ENCODE data around the gene CALHM6.

Gene CALHM6

DNA sequence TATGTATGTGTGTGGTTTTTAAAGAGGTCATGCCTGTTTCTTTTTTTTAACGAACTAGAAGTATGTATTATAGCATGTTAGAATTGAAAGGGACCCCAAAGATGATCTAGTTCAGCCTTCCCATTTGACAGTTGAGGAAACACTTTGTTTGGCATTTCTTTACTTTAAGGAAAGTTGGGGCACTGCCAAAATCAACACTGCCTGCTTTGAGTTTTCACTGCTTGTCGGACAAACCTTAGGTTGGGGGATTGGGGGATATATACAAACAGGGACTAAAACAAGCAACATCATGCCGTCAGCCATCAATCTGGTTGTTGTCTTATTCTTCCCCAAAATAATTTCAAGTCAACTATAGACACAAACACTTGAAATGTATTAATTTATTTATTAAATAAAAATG is 14.1 kb upstream of the CALHM6 start:
- peak; percentile 26 for DNase-seq

DNA sequence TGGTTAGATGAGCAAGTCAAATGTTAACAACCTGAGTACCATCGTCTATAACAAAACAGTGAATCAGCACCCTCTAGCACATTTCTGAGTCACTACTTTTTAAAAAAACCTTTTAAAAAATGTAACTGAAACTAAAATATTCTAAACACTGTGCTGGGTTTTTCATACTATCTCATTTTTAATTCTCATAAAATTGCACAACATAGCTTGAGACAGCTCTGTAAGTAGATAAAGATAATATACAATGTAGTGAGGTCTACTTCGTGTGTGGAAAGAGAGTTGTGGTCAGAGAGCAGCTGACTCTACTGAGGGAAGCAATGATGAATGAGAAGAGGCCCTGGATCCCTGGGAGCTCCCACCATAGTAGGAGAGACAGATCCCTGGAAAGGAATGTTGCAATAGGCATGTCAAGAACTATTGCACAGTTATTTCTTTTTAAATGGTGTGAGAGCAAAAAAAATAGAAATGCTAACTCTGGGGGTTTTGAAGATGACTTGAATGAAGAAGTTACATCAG is 13.6 kb upstream of the CALHM6 start:
- peak; percentile 98 for DNase-seq

DNA sequence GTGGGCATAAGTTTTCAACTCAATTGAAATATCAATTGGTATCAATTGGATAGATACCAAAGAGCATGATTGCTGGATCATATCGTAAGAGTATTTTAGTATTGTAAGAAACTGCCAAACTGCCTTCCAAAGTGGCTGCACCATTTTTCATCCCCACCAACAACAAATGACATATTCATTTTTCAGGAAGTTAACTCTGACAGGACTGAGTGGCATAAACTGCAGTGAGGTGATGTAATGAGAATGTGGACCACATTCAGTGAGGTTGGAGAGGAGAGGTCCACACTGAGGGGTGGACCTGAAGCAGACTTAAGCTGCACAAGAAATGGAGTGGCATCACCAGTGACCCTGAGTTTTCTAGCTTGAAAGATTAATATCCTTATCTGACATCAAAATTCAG is 11.6 kb upstream of the CALHM6 start:
- no peak for DNase-seq

DNA sequence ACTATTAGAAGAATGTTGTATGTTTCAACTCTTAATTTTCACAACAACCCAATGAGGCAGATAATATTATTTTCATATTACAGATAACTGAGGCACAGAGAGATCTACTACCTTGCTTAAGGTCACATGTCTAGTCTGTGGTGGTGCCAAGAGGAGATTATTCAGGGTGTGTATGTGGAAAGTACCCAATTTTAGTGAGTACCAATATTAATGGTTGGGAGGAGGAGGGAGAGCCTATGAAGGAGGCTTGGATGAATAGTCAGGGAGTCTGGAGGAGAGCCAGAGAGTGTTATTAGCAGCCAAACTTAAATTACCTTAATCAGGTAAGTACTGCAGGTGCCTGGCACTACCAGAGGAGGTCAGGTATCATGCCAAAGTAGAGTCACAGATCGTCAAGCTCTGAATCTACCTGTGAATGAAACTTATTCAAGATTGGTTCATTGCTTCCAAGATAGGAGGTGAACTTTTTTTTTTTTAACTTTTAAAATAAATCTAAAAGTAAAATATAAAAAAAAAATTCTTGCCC is 10.9 kb upstream of the CALHM6 start:
- DNase-seq = no peak

DNA sequence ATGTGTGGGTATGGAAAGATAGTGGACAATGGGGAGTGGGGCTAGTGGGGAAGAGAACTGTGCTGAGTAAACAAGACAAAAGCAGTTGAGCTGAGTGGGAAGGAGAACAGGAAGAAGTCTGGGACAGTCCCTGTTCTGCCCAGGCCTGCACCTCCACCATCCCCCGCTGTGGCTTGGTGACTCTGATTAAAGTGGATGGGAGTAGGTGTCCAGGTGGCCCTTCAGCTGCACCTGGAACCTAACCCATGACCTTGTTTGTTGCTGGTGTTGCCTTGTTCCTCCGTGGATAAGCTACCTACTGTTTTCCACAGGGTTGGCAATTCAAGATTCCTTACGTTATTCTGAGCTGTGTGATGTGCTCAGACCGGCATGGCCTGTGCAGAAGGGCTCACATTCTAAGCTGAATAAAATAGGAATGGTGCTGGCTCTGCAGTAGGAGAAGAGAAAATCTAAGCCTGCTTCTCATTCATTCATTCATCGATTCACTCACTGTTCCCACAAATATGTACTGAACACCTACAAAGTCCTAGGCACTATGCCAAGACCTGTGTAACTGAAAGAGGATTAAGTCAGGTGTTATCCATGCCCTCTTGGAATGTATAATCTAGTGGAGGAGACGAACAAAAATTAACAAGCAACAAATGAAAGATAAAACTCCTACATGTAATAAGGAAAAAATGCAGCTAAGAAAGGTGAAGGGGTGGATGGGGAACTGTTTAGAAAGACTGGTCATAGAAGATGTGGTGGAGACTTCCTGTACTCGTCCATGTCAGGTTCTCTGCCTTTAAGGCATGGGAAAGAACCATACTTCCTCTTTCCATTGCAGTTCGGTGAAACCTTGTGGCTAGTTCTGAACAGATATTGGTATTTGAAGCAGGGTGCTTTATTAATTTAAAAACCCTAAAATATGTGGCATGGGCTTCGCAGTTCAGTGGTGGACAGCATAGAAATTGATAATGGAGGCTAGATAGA is 10.1 kb upstream of the CALHM6 start:
- DNase-seq = no peak

DNA sequence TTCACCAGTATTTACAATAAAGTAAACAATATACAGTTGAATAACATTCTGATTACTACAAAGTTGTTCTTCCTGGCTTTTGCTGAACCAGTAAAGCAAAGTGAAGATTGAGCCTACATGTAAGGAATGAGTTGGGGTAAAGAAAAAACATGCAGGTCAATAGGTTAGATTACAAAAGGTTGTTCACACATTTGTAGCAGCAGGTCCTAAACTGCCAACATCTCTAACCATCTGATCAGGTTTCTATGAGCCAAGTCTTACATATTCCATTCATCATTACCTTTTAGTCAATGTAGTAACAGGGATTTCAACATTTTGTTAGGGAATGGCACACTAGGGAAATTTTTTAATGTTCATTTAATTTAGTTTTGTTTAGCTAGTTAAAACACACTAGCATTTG is 9.3 kb upstream of the CALHM6 start:
- no peak for DNase-seq

DNA sequence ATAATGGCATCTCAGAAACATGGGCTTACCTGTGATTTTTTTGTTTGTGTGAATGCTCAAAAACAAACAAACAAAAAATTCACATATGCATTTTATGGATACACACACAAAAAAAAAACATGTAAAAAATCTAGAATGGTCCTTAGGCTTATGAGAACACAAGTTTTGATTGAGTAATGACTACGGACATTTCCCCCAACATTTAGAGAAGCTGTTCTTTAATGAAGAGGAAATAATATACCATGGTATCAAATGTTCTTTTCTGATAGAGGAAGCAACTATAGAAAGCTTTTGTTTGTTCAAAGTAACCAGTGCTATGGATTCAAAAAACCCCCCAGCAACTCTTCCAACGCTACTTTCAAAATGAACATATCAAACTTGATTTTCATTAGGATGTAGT is 8.6 kb upstream of the CALHM6 start:
- DNase-seq = no peak

DNA sequence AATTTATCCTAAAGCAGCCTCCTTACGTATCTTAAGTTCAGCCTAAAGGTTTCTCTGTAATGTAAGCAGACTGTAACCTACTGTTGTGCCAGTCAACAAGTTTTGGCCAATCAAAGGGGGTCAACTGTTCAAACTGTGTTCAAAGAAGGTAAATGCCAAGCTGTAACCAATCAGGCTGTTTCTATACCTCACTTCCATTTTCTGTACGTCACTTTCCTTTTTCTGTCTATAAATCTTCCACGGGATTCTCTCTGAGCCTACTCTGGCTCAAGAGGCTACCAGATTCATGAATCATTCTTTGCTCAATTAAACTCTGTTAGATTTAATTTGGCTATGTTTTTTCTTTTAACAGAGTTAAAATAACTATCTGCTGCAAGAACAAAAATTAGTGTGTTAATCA is 5.1 kb upstream of the CALHM6 start:
- DNase-seq = no peak

DNA sequence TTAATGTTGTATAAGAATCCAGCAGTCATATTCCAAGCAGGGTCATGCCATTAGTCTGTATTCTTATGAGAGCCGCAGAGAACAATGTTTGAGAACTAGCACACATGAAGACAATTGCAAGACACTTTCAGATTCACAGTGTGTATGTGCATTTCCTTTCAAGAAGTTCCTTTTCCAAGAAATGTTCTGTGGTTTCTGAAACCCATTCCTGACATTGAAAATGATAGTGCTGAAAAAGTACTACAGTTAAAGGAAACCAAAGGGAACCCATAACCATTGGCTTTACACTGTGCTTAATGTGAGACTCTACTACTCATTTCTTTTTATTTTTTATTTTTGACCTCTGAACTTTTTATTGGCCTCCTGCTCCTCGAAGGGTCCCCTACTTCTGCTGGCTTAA is 4.2 kb upstream of the CALHM6 start:
- no peak for DNase-seq

DNA sequence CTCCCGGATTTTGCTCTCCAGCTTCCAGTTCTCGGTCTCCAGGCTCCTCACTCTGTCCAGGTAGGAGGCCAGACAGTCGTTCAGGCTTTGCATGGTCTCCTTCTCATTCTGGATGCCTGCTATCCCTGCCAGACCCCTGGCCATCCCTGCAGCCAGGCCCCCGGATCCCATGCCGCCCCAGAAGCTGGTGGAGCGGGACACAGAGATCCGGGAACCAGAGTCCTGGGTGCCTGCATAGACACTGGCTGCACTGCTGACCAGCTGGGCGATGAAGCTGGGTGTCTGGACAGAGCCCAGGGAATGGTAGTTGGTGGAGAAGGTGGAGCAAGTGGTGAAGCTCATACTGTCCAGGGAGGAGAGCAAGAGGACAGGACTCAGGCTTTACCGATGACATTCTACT is 2.9 kb upstream of the CALHM6 start:
- DNase-seq = no peak

DNA sequence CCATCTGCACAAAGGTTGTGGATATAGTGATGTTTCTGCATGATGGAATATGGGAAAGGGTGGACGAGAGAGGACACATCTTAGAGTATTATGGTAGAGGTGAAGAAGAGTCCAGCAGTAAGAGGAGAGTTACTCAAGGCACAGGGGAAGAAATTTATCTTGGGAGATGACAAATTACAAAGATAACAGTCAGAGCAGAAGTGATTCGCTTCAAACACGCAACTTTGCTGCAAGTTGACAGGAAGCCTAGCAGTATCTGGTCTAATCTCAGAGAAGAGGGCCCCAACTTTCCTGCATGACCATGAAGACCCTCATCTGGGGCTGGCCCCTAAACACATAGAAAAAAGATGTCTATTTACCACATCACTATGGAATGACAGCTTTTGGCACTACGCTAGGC is 1.2 kb upstream of the CALHM6 start:
- no peak for DNase-seq

DNA sequence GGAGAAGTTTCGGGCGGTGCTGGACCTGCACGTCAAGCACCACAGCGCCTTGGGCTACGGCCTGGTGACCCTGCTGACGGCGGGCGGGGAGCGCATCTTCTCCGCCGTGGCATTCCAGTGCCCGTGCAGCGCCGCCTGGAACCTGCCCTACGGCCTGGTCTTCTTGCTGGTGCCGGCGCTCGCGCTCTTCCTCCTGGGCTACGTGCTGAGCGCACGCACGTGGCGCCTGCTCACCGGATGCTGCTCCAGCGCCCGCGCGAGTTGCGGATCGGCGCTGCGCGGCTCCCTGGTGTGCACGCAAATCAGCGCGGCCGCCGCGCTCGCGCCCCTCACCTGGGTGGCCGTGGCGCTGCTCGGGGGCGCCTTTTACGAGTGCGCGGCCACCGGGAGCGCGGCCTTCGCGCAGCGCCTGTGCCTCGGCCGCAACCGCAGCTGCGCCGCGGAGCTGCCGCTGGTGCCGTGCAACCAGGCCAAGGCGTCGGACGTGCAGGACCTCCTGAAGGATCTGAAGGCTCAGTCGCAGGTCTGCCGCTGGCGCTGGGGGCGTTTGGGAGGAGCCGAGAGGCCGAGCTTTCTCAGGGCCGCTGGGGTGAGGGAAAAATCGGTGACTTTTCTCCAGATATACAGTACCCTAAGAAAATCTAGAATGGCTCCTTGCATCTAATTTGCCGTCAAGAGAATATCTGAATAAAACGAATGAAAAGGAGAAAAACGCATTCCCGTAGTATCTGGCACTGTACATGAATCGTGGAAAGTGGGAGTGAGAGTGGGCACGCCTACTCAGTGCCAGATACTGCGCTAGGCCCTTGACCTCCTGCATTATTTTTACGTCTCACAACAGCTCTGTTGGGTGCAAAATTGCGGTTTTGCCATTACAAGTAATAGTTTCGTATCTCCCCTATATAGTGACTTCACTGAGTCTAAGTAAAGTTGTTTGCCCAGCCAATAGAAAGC is 1.0 kb downstream of the CALHM6 start:
- peak; percentile 74 for DNase-seq

DNA sequence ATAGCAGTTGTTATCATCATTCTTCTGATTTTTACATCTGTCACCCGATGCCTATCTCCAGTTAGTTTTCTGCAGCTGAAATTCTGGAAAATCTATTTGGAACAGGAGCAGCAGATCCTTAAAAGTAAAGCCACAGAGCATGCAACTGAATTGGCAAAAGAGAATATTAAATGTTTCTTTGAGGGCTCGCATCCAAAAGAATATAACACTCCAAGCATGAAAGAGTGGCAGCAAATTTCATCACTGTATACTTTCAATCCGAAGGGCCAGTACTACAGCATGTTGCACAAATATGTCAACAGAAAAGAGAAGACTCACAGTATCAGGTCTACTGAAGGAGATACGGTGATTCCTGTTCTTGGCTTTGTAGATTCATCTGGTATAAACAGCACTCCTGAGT is 2.1 kb downstream of the CALHM6 start:
- no peak for DNase-seq

DNA sequence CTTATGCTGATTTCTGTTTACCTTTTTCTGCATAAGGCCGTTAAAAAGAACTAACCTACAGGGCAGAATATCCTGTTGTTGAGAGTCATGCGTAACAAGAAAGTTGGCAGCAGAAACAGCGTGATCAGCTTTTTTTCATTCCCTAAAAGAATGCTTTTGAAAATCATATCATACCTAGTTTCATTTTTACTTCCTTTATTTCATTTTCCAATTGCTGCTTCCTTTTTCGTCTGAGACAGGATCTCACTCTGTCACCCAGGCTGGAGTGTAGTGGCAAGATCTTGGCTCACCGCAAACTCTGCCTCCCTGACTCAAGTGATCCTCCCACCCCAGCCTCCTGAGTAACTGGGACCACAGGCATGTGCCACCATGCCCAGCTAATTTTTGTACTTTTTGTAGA is 4.1 kb downstream of the CALHM6 start:
- no peak for DNase-seq

DNA sequence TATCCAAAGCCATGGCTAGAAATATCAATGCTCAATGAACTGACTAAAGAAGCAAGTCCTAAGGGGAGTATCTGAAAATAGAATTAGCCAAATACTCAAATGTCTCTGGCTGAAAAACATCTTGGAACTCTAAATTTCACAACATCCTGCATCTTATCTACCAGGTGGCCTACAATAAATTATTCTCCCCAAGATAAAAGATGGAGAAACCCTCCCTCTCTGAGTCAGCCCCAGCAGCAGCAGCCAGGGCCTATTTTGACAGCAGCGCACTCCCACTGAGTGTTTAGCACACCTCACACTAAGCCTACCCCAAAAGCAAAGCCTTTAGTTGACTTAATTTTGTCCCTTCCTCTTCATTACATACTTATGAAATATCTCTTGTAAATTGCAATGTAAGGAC is 5.9 kb downstream of the CALHM6 start:
- no peak for DNase-seq

DNA sequence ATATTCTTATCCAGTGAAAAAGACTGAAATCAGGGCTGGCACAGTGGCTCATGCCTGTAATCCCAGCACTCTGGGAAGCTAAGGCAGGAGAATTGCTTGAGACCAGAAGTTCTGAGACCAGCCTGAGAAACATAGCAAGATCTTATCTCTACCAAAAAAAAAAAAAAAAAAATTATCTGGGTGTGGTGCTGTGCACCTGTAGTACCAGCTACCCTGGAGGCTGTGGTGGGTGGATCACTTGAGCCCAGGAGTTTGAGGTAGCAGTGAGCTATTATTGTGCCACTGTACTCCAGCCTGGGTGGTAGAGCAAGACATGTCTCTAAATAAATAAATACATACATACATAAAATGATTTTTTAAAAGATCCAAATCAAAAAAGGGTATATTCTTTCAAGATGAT is 6.3 kb downstream of the CALHM6 start:
- no peak for DNase-seq

DNA sequence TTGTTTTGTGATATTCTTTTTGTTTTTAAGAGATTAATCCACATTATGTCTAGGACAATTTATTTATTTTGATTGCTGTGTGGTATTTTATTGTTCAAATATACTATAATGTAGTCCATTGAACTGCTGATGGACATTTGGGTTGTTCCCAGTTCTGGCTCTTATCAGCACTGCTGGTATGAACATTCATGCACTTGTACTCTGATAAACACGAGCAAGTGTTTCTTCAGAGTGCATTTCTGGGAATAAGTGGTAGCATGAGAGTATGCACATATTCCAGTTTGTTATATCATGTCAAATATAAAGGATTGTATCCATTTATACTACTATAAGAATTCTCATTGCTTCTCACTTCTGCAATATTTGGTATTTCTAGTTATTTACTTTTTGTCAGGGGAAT is 7.1 kb downstream of the CALHM6 start:
- no peak for DNase-seq

DNA sequence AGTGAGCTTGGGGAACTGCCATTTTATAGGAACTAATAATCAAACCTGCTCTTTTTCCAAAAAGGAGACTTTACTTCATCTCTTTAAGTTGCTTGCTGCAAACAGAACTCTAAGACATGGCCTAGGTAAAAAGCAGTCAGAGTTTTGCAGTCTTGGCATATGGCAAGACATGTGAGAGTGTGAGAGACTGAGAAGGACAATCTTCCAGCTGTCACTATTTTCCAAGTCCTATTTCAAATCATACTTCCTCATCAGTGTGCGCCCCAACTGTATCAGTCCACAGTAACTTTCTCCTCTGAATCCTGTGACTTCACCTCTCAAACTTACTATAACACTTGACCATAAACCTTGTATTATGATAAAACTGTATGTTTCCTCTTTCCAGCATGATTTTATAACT is 10.4 kb downstream of the CALHM6 start:
- DNase-seq = no peak

DNA sequence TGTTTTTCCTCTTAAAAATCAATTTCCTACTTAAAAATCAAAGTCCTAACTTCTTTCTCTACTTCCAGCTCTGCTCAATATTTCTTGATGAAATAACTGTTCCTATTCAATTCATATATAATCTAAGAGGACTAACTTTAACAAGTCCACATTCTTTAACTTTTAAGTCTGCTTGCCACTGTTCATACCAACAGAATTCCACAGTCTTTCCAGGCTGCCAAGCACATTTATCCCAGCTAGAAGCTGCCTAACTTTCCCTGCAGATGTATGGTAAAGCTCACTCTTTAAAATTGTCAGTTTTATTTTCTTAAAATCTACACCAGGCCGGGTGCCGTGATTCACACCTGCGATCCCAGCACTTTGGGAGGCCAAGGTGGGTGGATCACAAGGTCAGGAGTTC is 11.5 kb downstream of the CALHM6 start:
- no peak for DNase-seq

DNA sequence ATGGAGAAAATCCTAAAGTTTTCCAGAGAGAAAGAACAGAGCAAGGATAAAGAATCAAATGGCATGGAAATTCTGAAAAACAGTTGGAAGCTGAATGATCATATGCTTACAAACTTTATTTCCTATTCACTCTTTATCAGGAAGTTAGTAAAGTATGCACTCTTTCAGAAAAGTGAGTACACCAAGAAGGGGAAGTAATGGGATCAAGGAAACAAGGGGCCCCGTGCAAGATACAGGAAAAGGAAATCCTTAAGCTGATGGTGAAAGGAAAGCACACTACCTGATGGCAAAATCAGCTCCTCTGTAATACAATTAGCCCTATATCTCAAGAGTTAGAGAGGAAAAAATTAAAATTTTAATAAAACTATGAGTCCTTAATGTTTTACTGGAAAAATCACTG is 14.0 kb downstream of the CALHM6 start:
- no peak for DNase-seq

DNA sequence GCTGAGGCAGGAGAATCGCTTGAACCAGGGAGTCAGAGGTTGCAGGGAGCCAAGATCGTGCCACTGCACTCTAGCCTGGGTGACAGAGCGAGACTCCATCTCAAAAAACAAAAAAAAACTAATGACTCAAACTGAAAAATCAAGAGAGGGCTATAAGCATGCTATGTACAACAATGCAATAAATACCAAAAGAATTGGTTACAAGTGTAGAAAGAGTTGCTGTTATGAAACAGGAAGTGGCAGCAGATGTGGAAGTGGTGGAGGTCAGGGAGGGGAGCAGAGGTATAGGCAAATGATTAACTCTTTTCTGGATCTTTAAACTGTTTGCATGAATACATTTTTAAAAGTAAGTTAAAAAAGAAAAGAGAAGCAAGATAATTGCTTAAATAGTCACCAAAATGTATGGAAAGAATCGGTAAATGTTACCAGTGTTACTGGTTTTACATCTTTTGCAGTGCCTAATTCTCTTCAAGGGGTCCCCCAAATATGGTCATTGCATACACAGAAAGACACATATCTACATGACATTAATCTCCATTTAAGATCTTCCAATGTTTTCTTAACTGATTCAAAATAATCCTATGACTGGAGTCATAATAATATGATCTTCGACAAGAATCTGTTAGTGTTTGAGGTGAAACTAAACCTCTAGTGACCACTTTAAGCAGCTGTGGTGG is 15.0 kb downstream of the CALHM6 start:
- DNase-seq = peak; percentile 23

DNA sequence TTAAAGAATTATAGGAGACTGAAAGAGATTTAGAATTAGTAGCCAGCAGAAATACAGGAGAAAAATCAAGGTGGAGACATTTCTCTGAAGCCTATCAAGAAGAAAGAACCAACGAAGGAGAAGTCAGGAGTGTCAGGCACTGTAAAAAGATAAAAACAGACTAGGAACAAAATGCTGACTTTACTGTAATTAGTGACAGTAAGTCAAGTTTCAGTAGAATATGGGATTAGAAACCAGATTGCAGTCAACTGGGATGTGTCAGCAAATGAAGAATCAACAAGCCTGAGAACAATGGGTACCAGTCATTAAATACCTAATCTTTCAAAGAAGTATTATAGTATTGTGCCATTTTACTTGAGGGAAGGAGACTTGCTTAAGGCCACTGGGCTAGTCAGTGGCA is 21.6 kb downstream of the CALHM6 start:
- no peak for DNase-seq

DNA sequence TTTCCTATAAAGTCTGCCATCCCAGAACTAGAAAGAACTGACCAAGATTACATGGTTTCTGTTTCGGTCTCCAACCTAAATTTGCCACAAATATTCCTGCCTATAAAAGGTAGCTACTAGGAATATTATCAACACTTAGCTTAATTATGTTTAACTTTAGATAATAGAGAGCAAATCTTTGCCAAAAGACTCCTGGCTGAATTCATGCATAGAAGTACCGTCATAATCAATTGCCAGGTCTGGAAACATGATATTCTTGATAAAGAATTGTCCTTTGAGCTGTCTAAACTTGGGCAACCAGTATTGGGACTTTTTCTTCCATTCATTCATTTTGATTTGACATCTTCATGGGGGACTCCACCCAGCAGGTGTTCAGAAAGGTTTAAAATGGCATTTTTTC is 22.4 kb downstream of the CALHM6 start:
- no peak for DNase-seq
